ENCODE data around the gene LSM14B. TPM values are rescaled to one million over a fixed set of nuclear protein-coding genes. Genes with fewer than 3 reads are reported as not detected.

The LSM14B gene
- total RNA-seq, 1 experiment from 2014 or later: 68.6 TPM

- Histone ChIP-seq H3K36me3 (replicated peaks; ENCODE audit: control insufficient read depth, insufficient read depth, low read length) (peaks cover 13% of the 10 kb centered on the region), H3K27me3 (ENCODE audit: control insufficient read depth, insufficient read depth, low read length) (no peaks in the 10 kb centered on the region), H3K4me3 (ENCODE audit: insufficient read depth, low read depth, low read length) (no peak overlapping the region)
- DNase-seq: peak; percentile 98
Measured at GRCh38 chr20:62156592-62157386, 34.5 kb downstream of the LSM14B start.

- H3K4me3 ChIP-seq (ENCODE audit: insufficient read depth, low read depth, low read length): no peak overlapping the region
- no peaks in the 10 kb centered on the region for H3K27me3 ChIP-seq (ENCODE audit: control insufficient read depth, insufficient read depth, low read length)
- peaks cover 15% of the 10 kb centered on the region for H3K36me3 ChIP-seq (replicated peaks; ENCODE audit: control insufficient read depth, insufficient read depth, low read length)
Measured at GRCh38 chr20:62157387-62158087, 35.3 kb downstream of the LSM14B start.

GRCh38 chr20:62158088-62158400 is 35.8 kb downstream of the LSM14B start:
- DNase-seq: no peak
- no peaks in the 10 kb centered on the region for H3K27me3 ChIP-seq (ENCODE audit: control insufficient read depth, insufficient read depth, low read length)
- H3K4me3 ChIP-seq (ENCODE audit: insufficient read depth, low read depth, low read length): no peak overlapping the region
- peaks cover 17% of the 10 kb centered on the region for H3K36me3 ChIP-seq (replicated peaks; ENCODE audit: control insufficient read depth, insufficient read depth, low read length)

More at GRCh38 chr20:62157387-62158087, 35.3 kb downstream of the LSM14B start:
- DNase-seq: peak; percentile 59

- no peak for DNase-seq
- Histone ChIP-seq H3K27me3 (ENCODE audit: control insufficient read depth, insufficient read depth, low read length) (no peaks in the 10 kb centered on the region), H3K36me3 (replicated peaks; ENCODE audit: control insufficient read depth, insufficient read depth, low read length) (peaks cover 17% of the 10 kb centered on the region), H3K4me3 (ENCODE audit: insufficient read depth, low read depth, low read length) (no peak overlapping the region)
Measured at GRCh38 chr20:62158541-62158940, 36.3 kb downstream of the LSM14B start.

- Histone ChIP-seq H3K36me3 (replicated peaks; ENCODE audit: control insufficient read depth, insufficient read depth, low read length) (peaks cover 17% of the 10 kb centered on the region), H3K27me3 (ENCODE audit: control insufficient read depth, insufficient read depth, low read length) (no peaks in the 10 kb centered on the region), H3K4me3 (ENCODE audit: insufficient read depth, low read depth, low read length) (no peak overlapping the region)
- peak; percentile 50 for DNase-seq
Measured at GRCh38 chr20:62159052-62159451, 36.8 kb downstream of the LSM14B start.

GRCh38 chr20:62159839-62160238 is 37.6 kb downstream of the LSM14B start:
- no peaks in the 10 kb centered on the region for H3K27me3 ChIP-seq (ENCODE audit: control insufficient read depth, insufficient read depth, low read length)
- no peak overlapping the region for H3K4me3 ChIP-seq (ENCODE audit: insufficient read depth, low read depth, low read length)
- peaks cover 20% of the 10 kb centered on the region for H3K36me3 ChIP-seq (replicated peaks; ENCODE audit: control insufficient read depth, insufficient read depth, low read length)
- no peak for DNase-seq

GRCh38 chr20:62160253-62160652 is 38.0 kb downstream of the LSM14B start:
- H3K36me3 ChIP-seq (replicated peaks; ENCODE audit: control insufficient read depth, insufficient read depth, low read length): peaks cover 22% of the 10 kb centered on the region
- no peak overlapping the region for H3K4me3 ChIP-seq (ENCODE audit: insufficient read depth, low read depth, low read length)
- no peak for DNase-seq
- no peaks in the 10 kb centered on the region for H3K27me3 ChIP-seq (ENCODE audit: control insufficient read depth, insufficient read depth, low read length)

- no peaks in the 10 kb centered on the region for H3K27me3 ChIP-seq (ENCODE audit: control insufficient read depth, insufficient read depth, low read length)
- H3K36me3 ChIP-seq (replicated peaks; ENCODE audit: control insufficient read depth, insufficient read depth, low read length): peaks cover 26% of the 10 kb centered on the region
- no peak overlapping the region for H3K4me3 ChIP-seq (ENCODE audit: insufficient read depth, low read depth, low read length)
- no peak for DNase-seq
Measured at GRCh38 chr20:62160876-62161275, 38.6 kb downstream of the LSM14B start.

GRCh38 chr20:62161347-62161746 is 39.1 kb downstream of the LSM14B start:
- Histone ChIP-seq H3K36me3 (replicated peaks; ENCODE audit: control insufficient read depth, insufficient read depth, low read length) (peaks cover 26% of the 10 kb centered on the region), H3K4me3 (ENCODE audit: insufficient read depth, low read depth, low read length) (no peak overlapping the region), H3K27me3 (ENCODE audit: control insufficient read depth, insufficient read depth, low read length) (no peaks in the 10 kb centered on the region)
- DNase-seq: no peak

- no peak for DNase-seq
- Histone ChIP-seq H3K27me3 (ENCODE audit: control insufficient read depth, insufficient read depth, low read length) (no peaks in the 10 kb centered on the region), H3K4me3 (ENCODE audit: insufficient read depth, low read depth, low read length) (no peak overlapping the region), H3K36me3 (replicated peaks; ENCODE audit: control insufficient read depth, insufficient read depth, low read length) (peaks cover 28% of the 10 kb centered on the region)
Measured at GRCh38 chr20:62162765-62163484, 40.6 kb downstream of the LSM14B start.

GRCh38 chr20:62163485-62163865 is 41.2 kb downstream of the LSM14B start:
- Histone ChIP-seq H3K27me3 (ENCODE audit: control insufficient read depth, insufficient read depth, low read length) (no peaks in the 10 kb centered on the region), H3K4me3 (ENCODE audit: insufficient read depth, low read depth, low read length) (no peak overlapping the region), H3K36me3 (replicated peaks; ENCODE audit: control insufficient read depth, insufficient read depth, low read length) (peaks cover 28% of the 10 kb centered on the region)
- no peak for DNase-seq

GRCh38 chr20:62163986-62164762 is 41.9 kb downstream of the LSM14B start:
- Histone ChIP-seq H3K4me3 (ENCODE audit: insufficient read depth, low read depth, low read length) (no peak overlapping the region), H3K27me3 (ENCODE audit: control insufficient read depth, insufficient read depth, low read length) (no peaks in the 10 kb centered on the region), H3K36me3 (replicated peaks; ENCODE audit: control insufficient read depth, insufficient read depth, low read length) (peaks cover 27% of the 10 kb centered on the region)
- no peak for DNase-seq

GRCh38 chr20:62164879-62165761 is 42.8 kb downstream of the LSM14B start:
- DNase-seq: no peak
- Histone ChIP-seq H3K36me3 (replicated peaks; ENCODE audit: control insufficient read depth, insufficient read depth, low read length) (peaks cover 25% of the 10 kb centered on the region), H3K4me3 (ENCODE audit: insufficient read depth, low read depth, low read length) (no peak overlapping the region), H3K27me3 (ENCODE audit: control insufficient read depth, insufficient read depth, low read length) (no peaks in the 10 kb centered on the region)

Measured in H7 (cell line).